Neural progenitor cell (in vitro differentiated cells): ENCODE measurements around the gene OPN1SW.

Source experiments
- CTCF ChIP-seq: fragments of 200-600 bp; sonication (generic); IDR thresholded peaks from 2 replicates; pipeline ENCODE4 v1.5.1; 2017; ENCODE audit warnings: antibody characterized with exemption, mild to moderate bottlenecking
- EZH2phosphoT487 ChIP-seq: fragments of 200-600 bp; sonication (generic); IDR thresholded peaks from 2 replicates; pipeline ENCODE4 v1.6.1; 2017; ENCODE audit warnings: antibody characterized with exemption

GRCh38 chr7:128738570-128739047 is 37.0 kb downstream of the OPN1SW start:
- TF ChIP-seq CTCF (no peak), EZH2phosphoT487 (no peak)
